Activated CD8-positive, alpha-beta T cell treated with anti-CD3 and anti-CD28 coated beads, Interleukin-2, amount 10 ng/mL, durations not matched to agents 7 days and 5 days (primary cell): Measurements from ENCODE around the gene ANKRD18A. TPM values are rescaled to one million over a fixed set of nuclear protein-coding genes. Genes with fewer than 3 reads are reported as not detected.
"Not testable (repeated sequence)": the region's sequence is repeated elsewhere in the genome, so short reads cannot be mapped to it uniquely, and the experiment has no call there.

Experiments
- ATAC-seq: fragments of 150-1000 bp; cut with Tn5 transposase; one replicate; pipeline ENCODE4 v1.10.0; 2021; ENCODE audit warnings: moderate library complexity
- CTCF ChIA-PET: fragments of 350-600 bp; sonication (Branson Sonifier 250); formaldehyde crosslinking; loops from one replicate; lab custom pipeline; 2021; ENCODE audit warnings: antibody characterized with exemption; lab: Charles Lee
- POLR2A ChIA-PET: fragments of 350-600 bp; sonication (Branson Sonifier 250); formaldehyde crosslinking; loops from one replicate; lab custom pipeline; 2021; ENCODE audit warnings: antibody characterized with exemption; lab: Charles Lee
- DNase-seq: peaks from one replicate; pipeline ENCODE4 v3.0.0-alpha.2; 2020
- H3K27ac Mint-ChIP-seq: one replicate; pipeline ENCODE4 v1.8.0; 2021; ENCODE audit warnings: mild to moderate bottlenecking, mixed read lengths
- H3K27me3 Mint-ChIP-seq: one replicate; pipeline ENCODE4 v1.8.0; 2021; ENCODE audit warnings: low read depth, mixed read lengths
- H3K36me3 Mint-ChIP-seq: one replicate; pipeline ENCODE4 v1.8.0; 2021; ENCODE audit warnings: low read depth, mixed read lengths
- H3K4me1 Mint-ChIP-seq: one replicate; pipeline ENCODE4 v1.8.0; 2021; ENCODE audit warnings: low read depth, mixed read lengths
- H3K4me3 Mint-ChIP-seq: one replicate; pipeline ENCODE4 v1.8.0; 2021; ENCODE audit warnings: mild to moderate bottlenecking, mixed read lengths
- H3K9me3 Mint-ChIP-seq: one replicate; pipeline ENCODE4 v1.8.0; 2022; ENCODE audit warnings: mixed read lengths; ENCODE audit not compliant: insufficient read depth
- total RNA-seq, 2 experiments: library from RNA; stranded (reverse); gene quantifications; one replicate each; pipeline ENCODE4 v1.2.3, GENCODE V29; 2021

ANKRD18A gene
- total RNA-seq, 2 experiments from 2014 or later, result 0.08 to 0.11 TPM

DNA sequence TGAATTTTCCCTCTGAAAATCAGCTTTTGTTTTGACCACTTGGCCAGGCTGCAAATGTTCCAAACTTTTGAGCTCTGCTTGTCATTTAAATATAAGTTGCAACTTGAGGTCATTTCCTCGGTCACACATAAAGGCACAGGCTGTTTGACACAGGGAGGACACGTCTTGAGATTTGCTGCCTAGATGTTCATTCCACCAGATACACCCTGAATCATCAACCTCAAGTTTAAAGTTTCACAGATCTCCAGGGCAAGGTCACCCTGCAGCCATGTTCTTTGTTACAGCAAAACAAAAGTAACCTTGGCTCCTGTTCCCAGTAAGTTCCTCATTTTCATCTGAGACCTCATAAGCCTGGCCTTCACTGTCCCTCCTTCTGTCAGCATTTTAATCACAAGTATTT lies 59.3 kb downstream of the ANKRD18A start:
- DNase-seq, H3K4me1 Mint-ChIP-seq, H3K27ac Mint-ChIP-seq, CTCF ChIA-PET, ATAC-seq, H3K27me3 Mint-ChIP-seq, H3K4me3 Mint-ChIP-seq, H3K9me3 Mint-ChIP-seq, H3K36me3 Mint-ChIP-seq, POLR2A ChIA-PET: not testable (repeated sequence)

DNA sequence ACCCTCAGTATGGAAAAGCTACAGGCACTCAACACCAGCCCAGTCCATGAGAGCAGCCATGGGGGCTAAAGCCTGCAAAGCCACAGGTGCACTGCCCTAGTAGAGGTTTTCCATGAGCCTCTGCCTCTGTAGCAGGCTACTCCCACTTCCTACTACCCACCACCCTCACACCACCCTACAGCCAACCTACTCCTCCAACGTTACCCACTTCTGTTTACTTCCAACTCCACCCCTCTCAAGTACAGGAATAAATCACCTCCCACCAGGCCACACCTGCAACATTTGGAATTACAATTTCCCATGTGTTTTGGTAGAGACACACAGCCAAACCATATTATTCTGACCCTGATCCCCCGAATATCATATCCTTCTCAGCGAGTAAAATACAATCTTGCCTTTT lies 61.2 kb downstream of the ANKRD18A start:
- H3K4me3 Mint-ChIP-seq, CTCF ChIA-PET, H3K4me1 Mint-ChIP-seq, H3K36me3 Mint-ChIP-seq, H3K27me3 Mint-ChIP-seq, H3K27ac Mint-ChIP-seq, H3K9me3 Mint-ChIP-seq, POLR2A ChIA-PET, DNase-seq, ATAC-seq: not testable (repeated sequence)

DNA sequence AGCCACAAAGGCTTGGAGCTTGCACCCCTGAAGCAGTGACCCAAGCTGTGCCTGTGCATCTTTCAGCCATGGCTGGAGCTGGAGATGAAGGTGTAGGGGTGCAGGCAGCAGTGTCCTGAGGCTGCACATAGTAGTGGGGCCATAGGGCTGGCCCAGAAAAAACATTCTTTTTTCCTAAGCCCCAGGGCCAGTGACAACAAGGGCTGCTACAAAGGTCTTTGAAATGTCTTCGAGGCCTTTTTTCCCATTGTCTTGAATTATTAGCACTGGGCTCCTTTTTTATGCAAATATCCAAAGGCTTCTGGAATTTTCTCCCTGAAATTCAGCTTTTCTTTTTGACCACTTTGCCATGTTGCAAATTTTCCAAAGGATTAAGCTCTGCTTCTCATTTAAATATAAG lies 62.6 kb downstream of the ANKRD18A start:
- H3K36me3 Mint-ChIP-seq, POLR2A ChIA-PET, CTCF ChIA-PET, H3K27ac Mint-ChIP-seq, H3K27me3 Mint-ChIP-seq, H3K9me3 Mint-ChIP-seq, ATAC-seq, H3K4me1 Mint-ChIP-seq, DNase-seq, H3K4me3 Mint-ChIP-seq: not testable (repeated sequence)

DNA sequence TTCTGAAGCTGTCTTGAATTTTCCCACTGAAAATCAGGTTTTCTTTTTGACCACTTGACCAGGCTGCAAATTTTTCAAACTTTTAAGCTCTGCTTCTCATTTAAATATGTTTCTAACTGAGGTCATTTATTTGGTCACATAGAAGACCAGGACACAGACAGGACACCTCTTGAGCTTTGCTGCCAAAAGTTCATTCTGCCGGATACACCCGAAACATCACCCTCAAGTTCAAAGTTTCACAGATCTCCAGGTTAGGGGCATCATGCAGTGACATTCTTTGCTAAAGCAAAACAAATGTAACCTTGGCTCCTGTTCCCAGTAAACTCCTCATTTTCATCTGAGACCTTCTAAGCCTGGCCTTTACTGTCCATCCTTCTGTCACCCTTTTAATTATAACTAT lies 65.4 kb downstream of the ANKRD18A start:
- H3K4me3 Mint-ChIP-seq, ATAC-seq, H3K27ac Mint-ChIP-seq, H3K27me3 Mint-ChIP-seq, DNase-seq, H3K36me3 Mint-ChIP-seq, CTCF ChIA-PET, POLR2A ChIA-PET, H3K4me1 Mint-ChIP-seq, H3K9me3 Mint-ChIP-seq: not testable (repeated sequence)

- H3K27ac Mint-ChIP-seq, H3K4me1 Mint-ChIP-seq, H3K27me3 Mint-ChIP-seq, POLR2A ChIA-PET, ATAC-seq, H3K9me3 Mint-ChIP-seq, H3K4me3 Mint-ChIP-seq, DNase-seq, H3K36me3 Mint-ChIP-seq, CTCF ChIA-PET: not testable (repeated sequence)
Measured at GRCh38 chr9:38553019-38553418, 67.4 kb downstream of the ANKRD18A start.

DNA sequence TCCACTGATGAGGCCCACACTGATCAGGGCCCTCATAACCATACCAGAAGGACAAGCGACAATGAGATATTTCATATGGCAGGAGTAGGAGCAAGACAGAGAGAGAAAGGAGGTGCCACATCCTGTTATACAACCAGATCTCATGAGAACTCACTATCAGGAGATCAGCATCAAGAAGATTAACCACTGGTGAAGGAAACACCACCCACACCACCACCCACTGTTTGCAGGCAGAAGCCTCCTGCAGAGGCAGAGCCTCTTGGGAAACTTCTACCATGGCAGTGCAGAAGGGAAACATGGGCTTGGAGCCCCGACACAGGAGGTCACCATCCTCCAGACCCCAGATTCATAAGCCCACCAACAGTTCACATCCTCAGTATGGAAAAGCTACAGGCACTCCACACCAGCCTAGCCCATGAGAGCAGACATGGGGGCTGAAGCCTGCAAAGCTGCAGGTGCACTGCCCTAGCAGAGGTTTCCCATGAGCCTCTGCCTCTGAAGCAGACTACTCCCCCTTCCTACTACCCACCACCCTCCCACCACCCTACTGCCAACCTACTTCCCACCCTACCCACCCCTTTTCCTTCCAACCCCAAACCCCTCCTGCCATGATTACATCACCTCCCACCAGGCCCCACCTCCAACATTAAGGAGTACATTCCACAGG lies 73.8 kb downstream of the ANKRD18A start:
- H3K9me3 Mint-ChIP-seq, H3K36me3 Mint-ChIP-seq, POLR2A ChIA-PET, ATAC-seq, CTCF ChIA-PET, H3K27me3 Mint-ChIP-seq, H3K4me3 Mint-ChIP-seq: not testable (repeated sequence)
- Mint-ChIP-seq H3K4me1 (peaks cover 18% of the 10 kb centered on the region), H3K27ac (peak overlapping the region; percentile 89)
- DNase-seq, result peak; percentile 78

DNA sequence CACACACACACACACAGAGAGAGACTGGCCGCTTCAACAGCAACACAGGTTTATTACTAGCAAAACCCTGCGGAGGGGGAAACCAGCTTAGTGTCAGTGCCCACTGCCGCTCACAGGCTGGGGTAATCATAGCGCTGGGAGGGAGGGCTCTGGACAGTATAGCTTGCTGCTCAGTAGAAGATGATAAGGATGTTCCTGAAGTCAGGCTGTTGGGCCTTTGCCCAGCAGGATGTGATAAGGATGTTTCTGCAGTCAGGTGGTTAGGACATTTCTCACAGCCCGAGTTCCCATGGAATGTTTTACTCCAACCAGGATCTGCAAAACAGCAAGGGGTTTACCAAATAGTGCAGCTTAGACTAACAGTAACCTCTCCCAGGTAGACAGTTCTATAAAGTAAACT lies 79.9 kb downstream of the ANKRD18A start:
- DNase-seq, H3K4me3 Mint-ChIP-seq, H3K36me3 Mint-ChIP-seq, H3K4me1 Mint-ChIP-seq, CTCF ChIA-PET, H3K27me3 Mint-ChIP-seq, H3K27ac Mint-ChIP-seq, ATAC-seq, H3K9me3 Mint-ChIP-seq, POLR2A ChIA-PET: not testable (repeated sequence)

GRCh38 chr9:38529317-38529716 lies 91.1 kb downstream of the ANKRD18A start:
- no peak for ATAC-seq
- Mint-ChIP-seq H3K9me3 (peaks cover 11% of the 10 kb centered on the region), H3K4me3 (no peak overlapping the region), H3K27me3 (peaks cover 6% of the 10 kb centered on the region), H3K36me3 (no peaks in the 10 kb centered on the region), H3K27ac (no peak overlapping the region), H3K4me1 (no peaks in the 10 kb centered on the region)
- ChIA-PET CTCF (no interaction called here), POLR2A (no interaction called here)
- no peak for DNase-seq

- H3K9me3 Mint-ChIP-seq, result peaks cover 11% of the 10 kb centered on the region
- DNase-seq (no peak), ATAC-seq (no peak)
- no peak overlapping the region for H3K27ac Mint-ChIP-seq
- H3K27me3 Mint-ChIP-seq, result peaks cover 6% of the 10 kb centered on the region
- no peak overlapping the region for H3K4me3 Mint-ChIP-seq
- POLR2A ChIA-PET, result no interaction called here
- no peaks in the 10 kb centered on the region for H3K36me3 Mint-ChIP-seq
- CTCF ChIA-PET, result no interaction called here
- H3K4me1 Mint-ChIP-seq, result no peaks in the 10 kb centered on the region
Measured at GRCh38 chr9:38527503-38527902, 92.9 kb downstream of the ANKRD18A start.

DNA sequence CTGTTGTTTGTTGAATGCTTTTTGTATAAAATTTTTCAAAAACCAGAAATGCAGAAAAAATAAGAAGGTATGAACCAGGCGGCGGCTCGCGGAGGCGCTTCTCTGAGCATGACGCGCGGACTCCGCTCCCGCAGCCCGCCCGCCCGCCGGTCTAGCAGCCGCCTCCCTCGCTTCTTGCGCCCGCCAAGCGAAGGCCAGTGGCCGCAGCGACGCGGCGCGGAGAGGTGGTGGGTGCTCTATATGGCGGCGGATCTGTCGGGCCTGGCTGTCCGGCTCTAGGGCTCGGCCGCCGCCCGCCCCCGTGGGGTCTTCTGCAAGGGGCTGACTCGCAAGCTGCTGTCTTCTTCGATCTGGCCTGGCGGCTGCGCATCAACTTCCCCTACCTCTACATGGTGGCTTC lies 93.8 kb downstream of the ANKRD18A start:
- no peak overlapping the region for H3K27ac Mint-ChIP-seq

GRCh38 chr9:38523121-38523520 lies 97.3 kb downstream of the ANKRD18A start:
- ChIA-PET POLR2A (no interaction called here), CTCF (no interaction called here)
- ATAC-seq (no peak), DNase-seq (no peak)
- Mint-ChIP-seq H3K36me3 (no peaks in the 10 kb centered on the region), H3K9me3 (no peaks in the 10 kb centered on the region), H3K27ac (no peak overlapping the region), H3K4me1 (no peaks in the 10 kb centered on the region), H3K4me3 (no peak overlapping the region), H3K27me3 (peaks cover 3% of the 10 kb centered on the region)

More for the DNA sequence above, 93.8 kb downstream of the ANKRD18A start:
- DNase-seq (no peak), ATAC-seq (no peak)
- ChIA-PET CTCF (no interaction called here), POLR2A (no interaction called here)
- Mint-ChIP-seq H3K9me3 (peaks cover 7% of the 10 kb centered on the region), H3K4me3 (no peak overlapping the region), H3K36me3 (no peaks in the 10 kb centered on the region), H3K27me3 (peaks cover 3% of the 10 kb centered on the region), H3K4me1 (no peaks in the 10 kb centered on the region)

GRCh38 chr9:38521762-38522161 lies 98.6 kb downstream of the ANKRD18A start:
- Mint-ChIP-seq H3K27ac (peak overlapping the region; percentile 9), H3K4me3 (no peak overlapping the region), H3K4me1 (no peaks in the 10 kb centered on the region), H3K36me3 (no peaks in the 10 kb centered on the region), H3K9me3 (no peaks in the 10 kb centered on the region), H3K27me3 (peaks cover 3% of the 10 kb centered on the region)
- DNase-seq, result no peak
- ChIA-PET POLR2A (no interaction called here), CTCF (no interaction called here)
- ATAC-seq, result no peak
